H1 (cell line): ENCODE measurements around the gene FMR1. TPM values are rescaled to one million over a fixed set of nuclear protein-coding genes. Genes with fewer than 3 reads are reported as not detected.

Source experiments
- CTCF ChIA-PET: fragments of 300-600 bp; sonication (Branson Sonifier 250); formaldehyde crosslinking; loops from one replicate; lab custom pipeline; 2021; ENCODE audit not compliant: partially characterized antibody; lab: Charles Lee
- POLR2A ChIA-PET: fragments of 300-600 bp; sonication (Branson Sonifier 250); formaldehyde crosslinking; loops from one replicate; lab custom pipeline; 2021; ENCODE audit warnings: inconsistent platforms; ENCODE audit not compliant: partially characterized antibody; lab: Charles Lee
- DNase-seq, 2 experiments: peaks; one replicate each; pipeline versions ENCODE4 v3.0.0 to v3.0.0-alpha.2; 2010 to 2022; ENCODE audit warnings: low spot score in 2 of 2, low read depth in 1 of 2, mixed read lengths in 1 of 2
- FAIRE-seq: peaks from 2 replicates; lab custom pipeline; 2011; peaks lifted over from hg19 to GRCh38; lab: Jason Lieb, UNC
- H2AFZ ChIP-seq: 2 replicates; pipeline ENCODE4 v1.8.1; 2012; ENCODE audit warnings: low read length, inconsistent platforms
- H2AK5ac ChIP-seq: 2 replicates; pipeline ENCODE4 v1.6.1; 2013; ENCODE audit warnings: low read depth, low read length
- H2BK120ac ChIP-seq: replicated peaks from 2 replicates; pipeline ENCODE3; 2013; ENCODE audit warnings: low read depth, low read length, inconsistent platforms
- H2BK12ac ChIP-seq: 2 replicates; pipeline ENCODE4 v1.6.1; 2013; ENCODE audit warnings: low read depth, low read length
- H2BK15ac ChIP-seq: 2 replicates; pipeline ENCODE4 v1.6.1; 2013; ENCODE audit warnings: low read length
- H2BK20ac ChIP-seq: 2 replicates; pipeline ENCODE4 v1.6.1; 2013; ENCODE audit warnings: low read length
- H2BK5ac ChIP-seq: 2 replicates; pipeline ENCODE4 v1.6.1; 2013; ENCODE audit warnings: low read depth, low read length
- H3K14ac ChIP-seq: 2 replicates; pipeline ENCODE4 v1.6.1; 2013; ENCODE audit warnings: inconsistent platforms; ENCODE audit not compliant: insufficient read length
- H3K18ac ChIP-seq: 2 replicates; pipeline ENCODE4 v1.6.1; 2013; ENCODE audit warnings: low read length; ENCODE audit errors: extremely low read depth
- H3K23ac ChIP-seq: 2 replicates; pipeline ENCODE4 v1.6.1; 2013; ENCODE audit warnings: inconsistent platforms; ENCODE audit not compliant: insufficient read length
- H3K23me2 ChIP-seq: 2 replicates; pipeline ENCODE4 v1.6.1; 2013; ENCODE audit warnings: low read depth, low read length
- H3K27ac ChIP-seq: 2 replicates; pipeline ENCODE4 v1.6.1; 2011; ENCODE audit warnings: low read depth, low read length, inconsistent platforms
- H3K27me3 ChIP-seq, 4 experiments: replicated peaks in 1 of 4; 1 replicate in 1 of 4; 2 replicates in 3 of 4; pipeline versions ENCODE4 v1.6.1 to v1.8.1; 2011 to 2013; ENCODE audit warnings: low read length in 3 of 4, mild to moderate bottlenecking in 3 of 4, inconsistent platforms in 2 of 4, mixed read lengths in 2 of 4, moderate library complexity in 1 of 4; ENCODE audit not compliant: control insufficient read depth in 3 of 4, insufficient read depth in 3 of 4; ENCODE audit errors: extremely low read depth in 1 of 4
- H3K36me3 ChIP-seq, 4 experiments: 2 replicates each; pipeline versions ENCODE4 v1.6.1 to v1.8.1; 2011 to 2013; ENCODE audit warnings: mild to moderate bottlenecking in 4 of 4, low read length in 3 of 4, moderate library complexity in 2 of 4, control low read depth in 1 of 4, inconsistent platforms in 1 of 4; ENCODE audit not compliant: insufficient read depth in 4 of 4, control insufficient read depth in 2 of 4
- H3K4ac ChIP-seq: replicated peaks from 2 replicates; pipeline ENCODE3; 2013; ENCODE audit warnings: low read length, low read depth, mixed read lengths, inconsistent platforms; ENCODE audit not compliant: insufficient read length
- H3K4me1 ChIP-seq, 4 experiments: replicated peaks in 1 of 4; 1 replicate in 1 of 4; 2 replicates in 3 of 4; pipeline versions ENCODE4 v1.6.1 to v1.8.1; 2011 to 2013; ENCODE audit warnings: low read length in 3 of 4, inconsistent platforms in 2 of 4, mixed read lengths in 1 of 4; ENCODE audit not compliant: insufficient read depth in 4 of 4, control insufficient read depth in 3 of 4
- H3K4me2 ChIP-seq, 2 experiments: 2 replicates each; pipeline versions ENCODE4 v1.6.1 to v1.8.1; 2011 to 2013; ENCODE audit warnings: low read depth in 2 of 2, low read length in 2 of 2, control low read depth in 1 of 2, inconsistent platforms in 1 of 2, mild to moderate bottlenecking in 1 of 2; ENCODE audit not compliant: insufficient read depth in 1 of 2
- H3K4me3 ChIP-seq, 4 experiments: fragments of 200-600, 300-600 bp in 1 of 4; sonication (generic), shearing (Covaris generic), sonication (Bioruptor Twin) in 1 of 4; 2 replicates each; pipeline versions ENCODE4 v1.5.1 to v1.8.1; 2011 to 2016; ENCODE audit warnings: low read length in 4 of 4, low read depth in 3 of 4, control low read depth in 2 of 4, inconsistent platforms in 2 of 4, mild to moderate bottlenecking in 2 of 4, mixed read lengths in 1 of 4, moderate library complexity in 1 of 4; ENCODE audit not compliant: insufficient read depth in 2 of 4; ENCODE audit errors: extremely low read depth in 1 of 4
- H3K56ac ChIP-seq: replicated peaks from 2 replicates; pipeline ENCODE3; 2013; ENCODE audit warnings: low read depth, mild to moderate bottlenecking, mixed read lengths, low read length, inconsistent platforms; ENCODE audit not compliant: insufficient read length
- H3K79me1 ChIP-seq: 2 replicates; pipeline ENCODE4 v1.6.1; 2013; ENCODE audit warnings: low read depth, low read length, control low read depth
- H3K79me2 ChIP-seq, 2 experiments: 2 replicates each; pipeline versions ENCODE4 v1.6.1 to v1.8.1; 2012 to 2013; ENCODE audit warnings: low read length in 2 of 2, mild to moderate bottlenecking in 2 of 2, inconsistent platforms in 1 of 2; ENCODE audit not compliant: insufficient read depth in 2 of 2, control insufficient read depth in 1 of 2
- H3K9ac ChIP-seq, 4 experiments: replicated peaks in 1 of 4; 1 replicate in 1 of 4; 2 replicates in 3 of 4; pipeline versions ENCODE4 v1.6.1 to v1.8.1; 2011 to 2013; ENCODE audit warnings: low read depth in 3 of 4, low read length in 3 of 4, control low read depth in 2 of 4, mild to moderate bottlenecking in 2 of 4, moderate library complexity in 2 of 4, inconsistent platforms in 1 of 4; ENCODE audit errors: extremely low read depth in 1 of 4
- H3K9me3 ChIP-seq, 2 experiments: 2 replicates each; pipeline versions ENCODE4 v1.6.1 to v1.8.1; 2012 to 2013; ENCODE audit warnings: mild to moderate bottlenecking in 2 of 2, moderate library complexity in 2 of 2, control low read depth in 1 of 2, inconsistent platforms in 1 of 2, low read depth in 1 of 2, low read length in 1 of 2, mixed read lengths in 1 of 2; ENCODE audit not compliant: insufficient read depth in 2 of 2
- H4K20me1 ChIP-seq, 2 experiments: replicated peaks in 1 of 2; 2 replicates each; pipeline versions ENCODE3 to v1.8.1; 2011 to 2013; ENCODE audit warnings: inconsistent platforms in 2 of 2, low read length in 2 of 2, mild to moderate bottlenecking in 1 of 2; ENCODE audit not compliant: insufficient read depth in 2 of 2, control insufficient read depth in 1 of 2
- H4K5ac ChIP-seq: 2 replicates; pipeline ENCODE4 v1.6.1; 2013; ENCODE audit warnings: low read length, low read depth, mixed read lengths, inconsistent platforms; ENCODE audit not compliant: insufficient read length
- H4K8ac ChIP-seq: 2 replicates; pipeline ENCODE4 v1.8.0; 2013; ENCODE audit warnings: mild to moderate bottlenecking, moderate library complexity, low read length, inconsistent platforms; ENCODE audit not compliant: insufficient read depth; ENCODE audit errors: extremely low read depth
- H4K91ac ChIP-seq: replicated peaks from 2 replicates; pipeline ENCODE3; 2013; ENCODE audit warnings: low read length, mixed read lengths, inconsistent platforms; ENCODE audit not compliant: insufficient read length
- KDM4A ChIP-seq: IDR thresholded peaks from one replicate; pipeline ENCODE4 v1.7.1; 2012; ENCODE audit warnings: low read depth, mild to moderate bottlenecking, moderate library complexity, low read length, inconsistent platforms; ENCODE audit not compliant: severe bottlenecking
- RFX5 ChIP-seq: IDR thresholded peaks from 2 replicates; pipeline ENCODE4 v1.6.1; 2011; ENCODE audit warnings: low read depth, low read length, improper control_type of control experiment, borderline replicate concordance
- SAP30 ChIP-seq: fragments of 300-600 bp; sonication (generic); IDR thresholded peaks from 2 replicates; pipeline ENCODE4 v1.7.1; 2012; ENCODE audit warnings: low read length, moderate library complexity, mild to moderate bottlenecking, inconsistent platforms; ENCODE audit not compliant: insufficient read depth, insufficient replicate concordance
- SIN3A ChIP-seq, 2 experiments: IDR thresholded peaks in 1 of 2; conservative IDR thresholded peaks in 1 of 2; 2 replicates each; pipeline ENCODE4 v1.6.1; 2011 to 2012; ENCODE audit warnings: low read length in 2 of 2, improper control_type of control experiment in 1 of 2, low read depth in 1 of 2, mild to moderate bottlenecking in 1 of 2
- SP2 ChIP-seq: IDR thresholded peaks from 2 replicates; pipeline ENCODE4 v1.6.1; 2012; ENCODE audit warnings: mild to moderate bottlenecking, low read length, inconsistent platforms
- TAF1 ChIP-seq: IDR thresholded peaks from 2 replicates; pipeline ENCODE4 v1.6.1; 2011; ENCODE audit warnings: mild to moderate bottlenecking, low read depth, low read length
- TCF12 ChIP-seq: IDR thresholded peaks from 2 replicates; pipeline ENCODE4 v1.6.1; 2011; ENCODE audit warnings: low read depth, mild to moderate bottlenecking, low read length
- WGBS, 2 experiments: shearing (Covaris generic) in 1 of 2; methylation state at CpG; one replicate each; pipeline versions ENCODE4 v1.1.6 to v1.1.7; 2013 to 2015; ENCODE audit warnings: low lambda C conversion rate in 2 of 2, mixed read lengths in 2 of 2, inconsistent platforms in 1 of 2, low coverage in 1 of 2, missing lambda C conversion rate in 1 of 2; ENCODE audit not compliant: insufficient replicate concordance in 2 of 2, insufficient coverage in 1 of 2, insufficient read length in 1 of 2; ENCODE audit errors: extremely low coverage in 1 of 2, missing lambda C conversion rate in 1 of 2; 5-methylcytosine and 5-hydroxymethylcytosine counted together
- polyA plus RNA-seq, 7 experiments: library from polyadenylated mRNA; depleted of rRNA in 3 of 7; stranded (reverse) in 5 of 7; unstranded in 2 of 7; fragments of >200 nt in 5 of 7; fragments of 200-250 nt in 2 of 7; gene quantifications; 1 replicate in 5 of 7; 2 replicates in 1 of 7; 4 replicates in 1 of 7; pipeline versions ENCODE4 v1.2.1 to v1.2.3, GENCODE V29; 2011 to 2013; ENCODE audit warnings: missing spikeins in 2 of 7, mixed read lengths in 2 of 7
- total RNA-seq: library from RNA; stranded (reverse); fragmentation: NEBNext Ultra II Directional; extraction: Animal tissue kit (Norgen Biotek cat#: 25700); gene quantifications from 2 replicates; pipeline ENCODE4 v1.2.1, GENCODE V29; 2021

FMR1 gene
- total and polyA plus RNA-seq, 2 of the 8 experiments (the other 6 are each of a cell fraction or from before 2014, with no cell fraction given) = 15.2 to 49.4 TPM

DNA sequence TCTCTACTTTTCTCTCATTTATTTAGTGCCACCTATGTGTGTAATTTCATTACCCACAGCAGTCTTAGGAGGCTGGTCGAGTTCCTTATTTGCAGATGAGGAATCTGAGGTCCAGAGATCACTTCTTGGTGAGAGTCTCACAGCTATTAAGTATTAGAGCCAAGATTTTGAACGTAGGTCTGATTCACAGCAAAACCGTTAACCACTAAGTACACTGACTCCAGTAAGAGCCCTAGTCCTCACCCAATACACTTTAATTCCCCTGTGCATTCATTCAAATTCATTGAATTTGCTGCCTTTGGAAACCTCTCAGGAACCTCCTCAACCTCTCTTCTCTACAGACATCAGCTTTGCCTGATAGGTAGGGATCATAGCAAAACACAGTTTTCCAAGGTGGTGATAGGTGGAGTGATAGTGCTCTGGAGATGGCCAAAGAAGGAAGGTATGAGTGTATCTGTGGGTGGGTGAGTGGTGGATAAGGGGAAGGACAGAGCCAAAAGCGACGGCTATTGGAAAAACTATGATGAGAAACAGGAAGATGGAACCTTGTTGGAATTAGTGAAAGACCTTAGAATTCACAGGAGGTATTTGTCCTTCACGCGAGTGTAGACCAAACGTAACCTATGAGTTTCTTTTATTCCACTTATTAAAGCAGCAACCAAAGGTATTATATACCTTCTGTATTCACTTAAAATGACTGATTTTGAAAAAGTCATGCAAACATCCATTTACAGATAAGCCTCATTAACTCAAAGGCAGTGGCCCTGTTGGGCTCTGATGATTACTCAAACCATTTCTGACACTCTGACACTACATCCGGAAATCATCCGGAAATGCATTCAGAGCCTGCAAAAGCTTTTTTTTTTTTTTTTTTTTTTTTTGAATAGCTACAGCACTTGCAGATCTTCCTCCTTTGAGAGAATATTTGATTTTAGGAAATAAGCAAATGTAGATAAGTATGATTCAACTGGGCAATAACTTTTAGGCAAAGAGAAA, 6.3 kb downstream of the FMR1 start:
- Histone ChIP-seq H2BK5ac (no peak overlapping the region), H4K20me1 (peaks cover 0 to 3% of the 10 kb centered on the region in 2 experiments), H3K23me2 (no peaks in the 10 kb centered on the region), H3K4ac (no peak overlapping the region), H3K27me3 (no peaks in the 10 kb centered on the region), H2BK12ac (no peak overlapping the region), H3K18ac (no peak overlapping the region), H4K5ac (no peak overlapping the region), H3K9ac (no peak overlapping the region), H3K56ac (no peak overlapping the region), H3K9me3 (no peaks in the 10 kb centered on the region), H3K27ac (no peak overlapping the region), H3K4me3 (no peak overlapping the region), H3K79me2 (peaks cover 0 to 100% of the 10 kb centered on the region in 2 experiments; a peak in 2 of 4 replicates), H3K4me2 (no peak overlapping the region), H2BK20ac (no peak overlapping the region), H3K23ac (no peak overlapping the region), H3K4me1 (peaks cover 0 to 9% (median 3%) of the 10 kb centered on the region in 4 experiments; a peak in 2 of 7 replicates), H3K14ac (no peak overlapping the region), H2AFZ (no peak overlapping the region), H4K91ac (no peak overlapping the region), H2AK5ac (no peak overlapping the region), H2BK120ac (no peak overlapping the region), H3K79me1 (no peaks in the 10 kb centered on the region), H2BK15ac (no peak overlapping the region), H4K8ac (no peak overlapping the region), H3K36me3 (no peaks in the 10 kb centered on the region)
- TF ChIP-seq TAF1 (no peak), TCF12 (no peak), KDM4A (no peak), RFX5 (no peak), SAP30 (no peak), SP2 (no peak), SIN3A (conservative IDR thresholded peaks at IDR 0.05 in 1 of 2, IDR thresholded peaks at IDR 0.05 in 1 of 2; ENCODE audit: low read depth in 1 of 2, low read length in 2 of 2) (no peak)
- DNase-seq = no peak
- POLR2A ChIA-PET = interaction anchor here (1.0 kb wide), 1 partner anchor 12 kb away, joined by 3 read pairs; no protein-coding TSS in a partner anchor
- FAIRE-seq = no peak
- WGBS, 2 experiments = 94% methylated on average over 8 of the region's 10 CpGs; no CpG with 5 or more reads in 1 of the 2 experiments
- CTCF ChIA-PET = no interaction called here
